Endothelial cell of umbilical vein (primary cell): Measurements from ENCODE around the gene ARHGEF28. TPM values are rescaled to one million over a fixed set of nuclear protein-coding genes. Genes with fewer than 3 reads are reported as not detected.

Experiments
- BruUV-seq: library from RNA; stranded (reverse); fragments of 400-500 nt; replicated peaks from 2 replicates; lab custom pipeline; 2021; lab: Mats Ljungman, UMichigan
- CTCF ChIA-PET: fragments of 300-600, 350-600 bp; sonication (Branson Sonifier 250); formaldehyde crosslinking; loops from one replicate; lab custom pipeline; 2021; ENCODE audit warnings: antibody characterized with exemption, inconsistent platforms; lab: Charles Lee
- POLR2A ChIA-PET: fragments of 300-600, 350-600 bp; sonication (Branson Sonifier 250); formaldehyde crosslinking; loops from one replicate; lab custom pipeline; 2021; ENCODE audit warnings: antibody characterized with exemption, inconsistent platforms; lab: Charles Lee
- DNase-seq: peaks from one replicate; pipeline ENCODE4 v3.0.0-alpha.2; 2011; ENCODE audit warnings: low read depth, low spot score
- FAIRE-seq: peaks from 2 replicates; lab custom pipeline; 2011; peaks lifted over from hg19 to GRCh38; lab: Jason Lieb, UNC
- H2AFZ ChIP-seq: 2 replicates; pipeline ENCODE4 v1.6.0; 2012; ENCODE audit warnings: low read depth, low read length, control low read depth, inconsistent platforms
- H3K27ac ChIP-seq: 2 replicates; pipeline ENCODE4 v1.5.1; 2011; ENCODE audit warnings: low read depth, mild to moderate bottlenecking, control low read depth, low read length, moderate library complexity; ENCODE audit not compliant: insufficient read depth
- H3K27me3 ChIP-seq, 2 experiments: 2 replicates each; pipeline versions ENCODE4 v1.6.0 to v1.6.1; 2011; ENCODE audit warnings: low read length in 2 of 2, mixed read lengths in 1 of 2; ENCODE audit not compliant: control insufficient read depth in 2 of 2, insufficient read depth in 2 of 2
- H3K36me3 ChIP-seq, 2 experiments: 2 replicates in 1 of 2; 3 replicates in 1 of 2; pipeline ENCODE4 v1.5.1; 2011; ENCODE audit warnings: low read length in 2 of 2, mild to moderate bottlenecking in 1 of 2, moderate library complexity in 1 of 2; ENCODE audit not compliant: control insufficient read depth in 2 of 2, insufficient read depth in 2 of 2; ENCODE audit errors: extremely low read depth in 1 of 2
- H3K4me1 ChIP-seq: 3 replicates; pipeline ENCODE4 v1.5.1; 2011; ENCODE audit warnings: mild to moderate bottlenecking, low read length; ENCODE audit not compliant: control insufficient read depth, insufficient read depth; ENCODE audit errors: extremely low read depth
- H3K4me2 ChIP-seq: 2 replicates; pipeline ENCODE4 v1.6.1; 2011; ENCODE audit warnings: low read length, control low read depth, mixed read lengths; ENCODE audit not compliant: insufficient read depth
- H3K4me3 ChIP-seq, 3 experiments: fragments of 200-600 bp in 1 of 3; sonication (generic), shearing (Covaris generic) in 1 of 3; replicated peaks in 1 of 3; 2 replicates each; pipeline ENCODE4 v1.5.1; 2011 to 2016; ENCODE audit warnings: control low read depth in 3 of 3, low read length in 3 of 3, mild to moderate bottlenecking in 2 of 3, inconsistent platforms in 1 of 3, low read depth in 1 of 3, moderate library complexity in 1 of 3; ENCODE audit not compliant: insufficient read depth in 1 of 3
- H3K79me2 ChIP-seq: 2 replicates; pipeline ENCODE4 v1.6.0; 2012; ENCODE audit warnings: low read length, inconsistent platforms; ENCODE audit not compliant: control insufficient read depth, insufficient read depth
- H3K9ac ChIP-seq: replicated peaks from 2 replicates; pipeline ENCODE3; 2011; ENCODE audit warnings: low read length, control low read depth; ENCODE audit not compliant: insufficient read depth; ENCODE audit errors: extremely low read depth
- H3K9me1 ChIP-seq: replicated peaks from 3 replicates; pipeline ENCODE4 v1.6.0; 2011; ENCODE audit warnings: mild to moderate bottlenecking, low read length; ENCODE audit not compliant: control insufficient read depth, insufficient read depth; ENCODE audit errors: extremely low read depth
- H3K9me3 ChIP-seq: replicated peaks from 2 replicates; pipeline ENCODE4 v1.5.1; 2012; ENCODE audit warnings: low read length, inconsistent platforms; ENCODE audit not compliant: control insufficient read depth, insufficient read depth
- H4K20me1 ChIP-seq: replicated peaks from 2 replicates; pipeline ENCODE3; 2011; ENCODE audit warnings: mild to moderate bottlenecking, low read length; ENCODE audit not compliant: control insufficient read depth, insufficient read depth; ENCODE audit errors: extremely low read depth
- EZH2 ChIP-seq: IDR thresholded peaks from 2 replicates; pipeline ENCODE4 v1.6.1; 2012; ENCODE audit warnings: borderline replicate concordance, low read depth, mild to moderate bottlenecking, moderate library complexity, low read length, inconsistent platforms; ENCODE audit not compliant: severe bottlenecking
- FOS ChIP-seq: IDR thresholded peaks from 2 replicates; pipeline ENCODE4 v1.6.1; 2011; ENCODE audit warnings: mild to moderate bottlenecking, low read length, moderate library complexity, borderline replicate concordance; ENCODE audit not compliant: insufficient read depth
- GATA2 ChIP-seq: IDR thresholded peaks from 2 replicates; pipeline ENCODE4 v1.7.0; 2011; ENCODE audit warnings: low read depth, mild to moderate bottlenecking, moderate library complexity, mixed read lengths, low read length; ENCODE audit not compliant: insufficient read length, insufficient read depth
- JUN ChIP-seq: IDR thresholded peaks from 2 replicates; pipeline ENCODE4 v1.6.1; 2011; ENCODE audit warnings: borderline replicate concordance, low read depth; ENCODE audit not compliant: insufficient read length, insufficient read depth
- MYC ChIP-seq: IDR thresholded peaks from one replicate; pipeline ENCODE4 v1.6.1; 2011; ENCODE audit warnings: mild to moderate bottlenecking, low read depth, low read length
- POLR2A ChIP-seq: IDR thresholded peaks from 2 replicates; pipeline ENCODE4 v1.6.1; 2012; ENCODE audit warnings: low read depth, mild to moderate bottlenecking, control low read depth, low read length
- POLR2AphosphoS5 ChIP-seq: IDR thresholded peaks from 2 replicates; pipeline ENCODE4 v1.6.1; 2012; ENCODE audit warnings: low read depth, mild to moderate bottlenecking, control low read depth, low read length, moderate library complexity; ENCODE audit not compliant: insufficient read depth
- dilution Hi-C: fragments of 300-500 bp; cut with MboI; formaldehyde crosslinking; loops from one replicate; pipeline ENCODE4 v1.15.0; 2019; ENCODE audit warnings: low sequenced_read_pairs; ENCODE audit not compliant: extremely low pct_ligation_motif_present
- intact Hi-C: fragments of 100-400 bp; cut with micrococcal nuclease; formaldehyde crosslinking; loops from one replicate; pipeline ENCODE4 v1.10.0; 2022
- polyA plus RNA-seq, 4 experiments: library from polyadenylated mRNA; depleted of rRNA in 3 of 4; stranded (reverse) in 3 of 4; unstranded in 1 of 4; fragments of >200 nt; gene quantifications; 2 replicates each; pipeline versions ENCODE4 v1.2.1 to v1.2.3, GENCODE V29; 2011 to 2012; ENCODE audit warnings: missing spikeins in 1 of 4
- total RNA-seq: library from RNA; stranded (reverse); gene quantifications from 2 replicates; pipeline ENCODE4 v1.2.3, GENCODE V29; 2021
- TF ChIP-seq, protein P1 (sequence below), 2 donors: IDR thresholded peaks; 1 replicate in 1 of 2; 2 replicates in 1 of 2; pipeline ENCODE4 v1.5.1; 2011; ENCODE audit warnings: low read length in 2 of 2, mild to moderate bottlenecking in 2 of 2, moderate library complexity in 2 of 2, control low read depth in 1 of 2, inconsistent platforms in 1 of 2, low read depth in 1 of 2; ENCODE audit not compliant: insufficient read depth in 1 of 2; ENCODE audit errors: extremely low read depth in 1 of 2
- TF ChIP-seq, protein P2 (sequence below): IDR thresholded peaks from 2 replicates; pipeline ENCODE4 v1.6.1; 2011; ENCODE audit not compliant: insufficient read depth, insufficient read length

ARHGEF28 gene
- total and polyA plus RNA-seq, 2 donors (not counting 3 experiments of a cell fraction or from before 2014, with no cell fraction given), result 29.5 to 108 TPM

DNA sequence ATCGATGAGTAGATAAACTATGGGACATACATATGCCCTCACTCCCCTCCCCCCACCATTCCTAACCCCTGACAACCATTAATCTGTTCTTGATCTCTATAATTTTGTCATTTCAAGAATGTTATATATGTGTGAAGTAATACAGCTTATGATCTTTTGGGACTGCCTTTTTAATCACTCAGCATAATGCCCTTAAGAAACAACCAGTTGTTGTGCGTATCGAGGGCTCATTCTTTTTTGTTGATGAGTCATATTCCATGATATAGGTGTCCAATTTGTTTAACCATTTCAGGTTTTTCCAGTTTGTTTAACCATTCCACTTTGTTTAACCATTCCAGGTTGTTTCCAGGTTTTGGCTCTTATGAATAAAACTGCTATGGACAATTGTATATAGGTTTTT lies 75.6 kb downstream of the ARHGEF28 start:
- no peaks in the 10 kb centered on the region for H3K9me3 ChIP-seq
- no peak overlapping the region for H3K4me3 ChIP-seq
- no peaks in the 10 kb centered on the region for H3K27me3 ChIP-seq
- TF ChIP-seq, protein P1, sequence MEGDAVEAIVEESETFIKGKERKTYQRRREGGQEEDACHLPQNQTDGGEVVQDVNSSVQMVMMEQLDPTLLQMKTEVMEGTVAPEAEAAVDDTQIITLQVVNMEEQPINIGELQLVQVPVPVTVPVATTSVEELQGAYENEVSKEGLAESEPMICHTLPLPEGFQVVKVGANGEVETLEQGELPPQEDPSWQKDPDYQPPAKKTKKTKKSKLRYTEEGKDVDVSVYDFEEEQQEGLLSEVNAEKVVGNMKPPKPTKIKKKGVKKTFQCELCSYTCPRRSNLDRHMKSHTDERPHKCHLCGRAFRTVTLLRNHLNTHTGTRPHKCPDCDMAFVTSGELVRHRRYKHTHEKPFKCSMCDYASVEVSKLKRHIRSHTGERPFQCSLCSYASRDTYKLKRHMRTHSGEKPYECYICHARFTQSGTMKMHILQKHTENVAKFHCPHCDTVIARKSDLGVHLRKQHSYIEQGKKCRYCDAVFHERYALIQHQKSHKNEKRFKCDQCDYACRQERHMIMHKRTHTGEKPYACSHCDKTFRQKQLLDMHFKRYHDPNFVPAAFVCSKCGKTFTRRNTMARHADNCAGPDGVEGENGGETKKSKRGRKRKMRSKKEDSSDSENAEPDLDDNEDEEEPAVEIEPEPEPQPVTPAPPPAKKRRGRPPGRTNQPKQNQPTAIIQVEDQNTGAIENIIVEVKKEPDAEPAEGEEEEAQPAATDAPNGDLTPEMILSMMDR (IDR thresholded peaks at IDR 0.05; ENCODE audit: extremely low read depth in 1 of 2, insufficient read depth in 1 of 2, low read depth in 1 of 2, low read length in 2 of 2), result no peak
- no peak for TF ChIP-seq GATA2
- TF ChIP-seq FOS, result peak; percentile 5
- TF ChIP-seq JUN, result peak; percentile 33
- H3K4me2 ChIP-seq, result no peak overlapping the region
- no peaks in the 10 kb centered on the region for H3K9me1 ChIP-seq
- ChIA-PET CTCF (interaction anchor here (0.8 kb wide), 1 partner anchor 10 kb away, joined by 3 read pairs; no protein-coding TSS in a partner anchor), POLR2A (no interaction called here)
- H3K36me3 ChIP-seq, result peaks cover 7 to 12% of the 10 kb centered on the region in 2 experiments
- FAIRE-seq, result no peak
- no peak overlapping the region for H2AFZ ChIP-seq
- H3K4me1 ChIP-seq, result peaks cover 24% of the 10 kb centered on the region
- peaks cover 94% of the 10 kb centered on the region for H3K79me2 ChIP-seq
- dilution Hi-C loops (no loop called here), intact Hi-C loops (no loop called here)
- no peak for DNase-seq
- H3K9ac ChIP-seq, result no peak overlapping the region
- H4K20me1 ChIP-seq, result no peaks in the 10 kb centered on the region
- H3K27ac ChIP-seq, result no peak overlapping the region
- BruUV-seq, result no TSS peak

DNA sequence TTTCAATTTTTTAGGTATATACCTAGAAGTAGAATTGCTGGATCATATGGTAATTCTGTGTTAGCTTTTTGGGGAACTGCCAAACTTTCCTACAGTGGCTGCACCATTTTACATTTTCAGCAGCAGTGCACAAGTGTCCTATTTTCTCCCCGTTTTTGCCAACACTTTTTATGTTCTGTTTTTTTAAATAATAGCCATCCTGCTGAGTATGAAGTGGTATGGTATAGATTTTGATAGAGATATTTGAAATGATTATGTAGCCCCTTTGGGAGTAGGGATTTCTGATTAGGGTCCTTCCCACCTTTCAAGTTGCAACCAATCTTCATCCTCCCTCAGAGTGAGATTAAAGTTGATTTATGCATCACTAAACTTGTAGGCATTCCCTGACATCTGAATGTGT lies 76.5 kb downstream of the ARHGEF28 start:
- DNase-seq (no peak), FAIRE-seq (no peak)
- no TSS peak for BruUV-seq
- ChIA-PET POLR2A (no interaction called here), CTCF (interaction anchor here (1.3 kb wide), 1 partner anchor 13 kb away, joined by 3 read pairs; no protein-coding TSS in a partner anchor)
- Histone ChIP-seq H4K20me1 (no peaks in the 10 kb centered on the region), H3K9me3 (no peaks in the 10 kb centered on the region), H3K4me3 (no peak overlapping the region), H3K4me2 (no peak overlapping the region), H3K27ac (no peak overlapping the region), H3K9ac (no peak overlapping the region), H3K4me1 (peaks cover 14% of the 10 kb centered on the region), H2AFZ (no peak overlapping the region), H3K79me2 (peaks cover 94% of the 10 kb centered on the region), H3K27me3 (no peaks in the 10 kb centered on the region), H3K36me3 (peaks cover 6 to 14% of the 10 kb centered on the region in 2 experiments), H3K9me1 (no peaks in the 10 kb centered on the region)
- dilution Hi-C loops, result no loop called here
- intact Hi-C loops, result no loop called here
- TF ChIP-seq GATA2 (no peak), POLR2AphosphoS5 (no peak), POLR2A (no peak), JUN (no peak), FOS (no peak), MYC (no peak), EZH2 (no peak)
- TF ChIP-seq, protein P1 (IDR thresholded peaks at IDR 0.05; ENCODE audit: extremely low read depth in 1 of 2, insufficient read depth in 1 of 2, low read depth in 1 of 2, low read length in 2 of 2), result no peak
- TF ChIP-seq, protein P2, sequence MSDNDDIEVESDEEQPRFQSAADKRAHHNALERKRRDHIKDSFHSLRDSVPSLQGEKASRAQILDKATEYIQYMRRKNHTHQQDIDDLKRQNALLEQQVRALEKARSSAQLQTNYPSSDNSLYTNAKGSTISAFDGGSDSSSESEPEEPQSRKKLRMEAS, result no peak
